ENCODE results near the gene C4orf36. TPM values are rescaled to one million over a fixed set of nuclear protein-coding genes. Genes with fewer than 3 reads are reported as not detected.
A peak's percentile ranks its signal among the peaks of the same experiment; 100 is the strongest.

The C4orf36 gene
- total RNA-seq, 1 experiment from 2014 or later: 5.3 TPM

- TF ChIP-seq EZH2 (IDR thresholded peaks at IDR 0.05; ENCODE audit: borderline replicate concordance, low read depth, low read length, poor library complexity, severe bottlenecking) (no peak), CTCF (conservative IDR thresholded peaks at IDR 0.05; ENCODE audit: low read depth, low read length) (no peak)
- CTCF ChIA-PET: no interaction called here
- BruUV-seq (replicated peaks): no TSS peak
- H3K27me3 ChIP-seq (replicated peaks; ENCODE audit: insufficient read depth, low read depth, low read length, poor library complexity): no peaks in the 10 kb centered on the region
- intact Hi-C loops (cut with micrococcal nuclease; ENCODE audit: unreplicated experiment): no loop called here
- no peak overlapping the region for H3K27ac ChIP-seq (ENCODE audit: low read depth, low read length, poor library complexity, severe bottlenecking)
- no peak for DNase-seq (ENCODE audit: low spot score)
- POLR2A ChIA-PET (ENCODE audit: low non-redundant PET): no interaction called here
- H3K36me3 ChIP-seq (ENCODE audit: insufficient read depth, low read length, poor library complexity, severe bottlenecking): no peaks in the 10 kb centered on the region
- H3K4me1 ChIP-seq (ENCODE audit: insufficient read depth, low read length, poor library complexity, severe bottlenecking): no peaks in the 10 kb centered on the region
- no peaks in the 10 kb centered on the region for H3K9me3 ChIP-seq (ENCODE audit: low read depth, low read length, poor library complexity, severe bottlenecking)
- no peak overlapping the region for H3K4me3 ChIP-seq (ENCODE audit: low read depth, low read length, poor library complexity, severe bottlenecking)
Measured at GRCh38 chr4:86901864-86902263, 9.6 kb upstream of the C4orf36 start.

- no peaks in the 10 kb centered on the region for H3K27me3 ChIP-seq (replicated peaks; ENCODE audit: insufficient read depth, low read depth, low read length, poor library complexity)
- BruUV-seq (replicated peaks): no TSS peak
- intact Hi-C loops (cut with micrococcal nuclease; ENCODE audit: unreplicated experiment): loop anchor here (5.0 kb wide), 1 partner anchor 334 kb away; no protein-coding TSS in a partner anchor
- no peak overlapping the region for H3K27ac ChIP-seq (ENCODE audit: low read depth, low read length, poor library complexity, severe bottlenecking)
- peaks cover 8% of the 10 kb centered on the region for H3K4me1 ChIP-seq (ENCODE audit: insufficient read depth, low read length, poor library complexity, severe bottlenecking)
- no peaks in the 10 kb centered on the region for H3K9me3 ChIP-seq (ENCODE audit: low read depth, low read length, poor library complexity, severe bottlenecking)
- ChIA-PET POLR2A (ENCODE audit: low non-redundant PET) (no interaction called here), CTCF (no interaction called here)
- DNase-seq (ENCODE audit: low spot score): no peak
- H3K36me3 ChIP-seq (ENCODE audit: insufficient read depth, low read length, poor library complexity, severe bottlenecking): no peaks in the 10 kb centered on the region
- TF ChIP-seq EZH2 (IDR thresholded peaks at IDR 0.05; ENCODE audit: borderline replicate concordance, low read depth, low read length, poor library complexity, severe bottlenecking): no peak
- peak; percentile 31; the same call in 1 of the 2 replicates for TF ChIP-seq CTCF (conservative IDR thresholded peaks at IDR 0.05; ENCODE audit: low read depth, low read length)
- no peak overlapping the region for H3K4me3 ChIP-seq (ENCODE audit: low read depth, low read length, poor library complexity, severe bottlenecking)
Measured at GRCh38 chr4:86898562-86898961, 6.3 kb upstream of the C4orf36 start.

- Histone ChIP-seq H3K4me3 (ENCODE audit: low read depth, low read length, poor library complexity, severe bottlenecking) (no peak overlapping the region), H3K27me3 (replicated peaks; ENCODE audit: insufficient read depth, low read depth, low read length, poor library complexity) (no peaks in the 10 kb centered on the region), H3K4me1 (ENCODE audit: insufficient read depth, low read length, poor library complexity, severe bottlenecking) (peaks cover 8% of the 10 kb centered on the region), H3K9me3 (ENCODE audit: low read depth, low read length, poor library complexity, severe bottlenecking) (no peaks in the 10 kb centered on the region), H3K36me3 (ENCODE audit: insufficient read depth, low read length, poor library complexity, severe bottlenecking) (no peaks in the 10 kb centered on the region), H3K27ac (ENCODE audit: low read depth, low read length, poor library complexity, severe bottlenecking) (no peak overlapping the region)
- DNase-seq (ENCODE audit: low spot score): no peak
- intact Hi-C loops (cut with micrococcal nuclease; ENCODE audit: unreplicated experiment): loop anchor here (5.0 kb wide), 1 partner anchor 336 kb away; no protein-coding TSS in a partner anchor
- no TSS peak for BruUV-seq (replicated peaks)
- TF ChIP-seq EZH2 (IDR thresholded peaks at IDR 0.05; ENCODE audit: borderline replicate concordance, low read depth, low read length, poor library complexity, severe bottlenecking): no peak
- no peak for TF ChIP-seq CTCF (conservative IDR thresholded peaks at IDR 0.05; ENCODE audit: low read depth, low read length)
- ChIA-PET CTCF (no interaction called here), POLR2A (ENCODE audit: low non-redundant PET) (no interaction called here)
Measured at GRCh38 chr4:86896596-86896995, 4.4 kb upstream of the C4orf36 start.
